Measurements from ENCODE around the gene PSME4.

GRCh38 chr2:53952519-53952918 lies 18.3 kb downstream of the PSME4 start:
- no peak for TF ChIP-seq CTCF (IDR thresholded peaks at IDR 0.05)
- no peak for TF ChIP-seq POLR2A (IDR thresholded peaks at IDR 0.05)
- TF ChIP-seq POLR2AphosphoS5 (IDR thresholded peaks at IDR 0.05), result no peak
